Activated CD8-positive, alpha-beta memory T cell treated with anti-CD3 and anti-CD28 coated beads for 48 hours (primary cell): ENCODE results near the gene AKAP13.

Source experiments
- DNase-seq, 3 experiments: peaks; one replicate each; pipeline ENCODE4 v3.0.0-alpha.2; 2020; ENCODE audit warnings: low read depth in 2 of 3, low spot score in 2 of 3

AKAP13 gene

GRCh38 chr15:85690561-85691231 lies 310.3 kb downstream of the AKAP13 start:
- DNase-seq: no peak

GRCh38 chr15:85691350-85692240 lies 311.2 kb downstream of the AKAP13 start:
- DNase-seq: no peak

- DNase-seq: no peak
Observed at GRCh38 chr15:85692321-85692720, 311.9 kb downstream of the AKAP13 start.

GRCh38 chr15:85692873-85693272 lies 312.5 kb downstream of the AKAP13 start:
- DNase-seq: no peak

- no peak for DNase-seq
Observed at GRCh38 chr15:85693277-85693676, 312.9 kb downstream of the AKAP13 start.

GRCh38 chr15:85694091-85694490 lies 313.7 kb downstream of the AKAP13 start:
- no peak for DNase-seq

GRCh38 chr15:85700767-85701166 lies 320.4 kb downstream of the AKAP13 start:
- no peak for DNase-seq

GRCh38 chr15:85702321-85703101 lies 322.1 kb downstream of the AKAP13 start:
- DNase-seq: no peak

- DNase-seq: no peak
Observed at GRCh38 chr15:85704066-85704465, 323.7 kb downstream of the AKAP13 start.

- no peak for DNase-seq
Observed at GRCh38 chr15:85704720-85705429, 324.5 kb downstream of the AKAP13 start.

- DNase-seq: no peak
Observed at GRCh38 chr15:85706779-85707518, 326.5 kb downstream of the AKAP13 start.

GRCh38 chr15:85707519-85708338 lies 327.3 kb downstream of the AKAP13 start:
- DNase-seq: no peak

GRCh38 chr15:85708402-85708941 lies 328.1 kb downstream of the AKAP13 start:
- DNase-seq: no peak

GRCh38 chr15:85709250-85709649 lies 328.8 kb downstream of the AKAP13 start:
- no peak for DNase-seq

- DNase-seq: no peak
Observed at GRCh38 chr15:85710340-85710842, 330.0 kb downstream of the AKAP13 start.

GRCh38 chr15:85711580-85712192 lies 331.3 kb downstream of the AKAP13 start:
- DNase-seq: no peak

- no peak for DNase-seq
Observed at GRCh38 chr15:85716261-85716660, 335.9 kb downstream of the AKAP13 start.

GRCh38 chr15:85717212-85717611 lies 336.8 kb downstream of the AKAP13 start:
- DNase-seq: no peak
